Astrocyte of the cerebellum (primary cell): Measurements from ENCODE around the gene CNPY4.

Experiments
- DNase-seq: peaks from one replicate; pipeline ENCODE4 v3.0.0-alpha.2; 2011; ENCODE audit warnings: low read depth
- H3K4me3 ChIP-seq: 2 replicates; pipeline ENCODE4 v1.5.1; 2011; ENCODE audit warnings: mild to moderate bottlenecking, low read depth, low read length, moderate library complexity
- CTCF ChIP-seq: IDR thresholded peaks from 2 replicates; pipeline ENCODE4 v1.5.1; 2012; ENCODE audit warnings: low read length, low read depth, moderate library complexity, mild to moderate bottlenecking; ENCODE audit errors: missing control alignments
- in situ Hi-C: cut with HindIII; loops from 2 replicates; pipeline ENCODE4 v1.10.0; 2017; ENCODE audit warnings: low sequenced_read_pairs

CNPY4 gene

GRCh38 chr7:100115026-100115425, 4.4 kb upstream of the CNPY4 start:
- H3K4me3 ChIP-seq = no peak overlapping the region
- in situ Hi-C loops = no loop called here
- no peak for DNase-seq
- no peak for TF ChIP-seq CTCF

GRCh38 chr7:100118388-100119071, 904 bp upstream of the CNPY4 start:
- in situ Hi-C loops = no loop called here
- no peak for DNase-seq
- TF ChIP-seq CTCF = no peak
- peak overlapping the region; percentile 81 for H3K4me3 ChIP-seq

- TF ChIP-seq CTCF = no peak
- H3K4me3 ChIP-seq = peak overlapping the region; percentile 81
- in situ Hi-C loops = no loop called here
- no peak for DNase-seq
Observed at GRCh38 chr7:100119970-100120732, 717 bp downstream of the CNPY4 start.

DNA sequence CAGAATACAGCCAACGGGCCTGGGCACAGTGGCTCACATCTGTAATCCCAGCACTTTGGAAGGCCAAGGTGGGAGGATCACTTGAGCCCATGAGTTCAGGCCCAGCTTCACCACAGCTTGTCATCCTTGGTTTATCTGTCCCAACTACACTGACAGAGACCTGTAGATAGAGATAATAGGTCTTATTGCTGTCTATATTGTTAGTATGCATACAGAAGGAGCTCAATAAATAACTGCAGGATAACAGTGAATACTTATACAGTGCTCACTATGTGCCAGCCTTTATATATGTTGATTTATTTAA, 1.3 kb downstream of the CNPY4 start:
- in situ Hi-C loops = no loop called here
- H3K4me3 ChIP-seq = peak overlapping the region; percentile 81
- no peak for TF ChIP-seq CTCF
- no peak for DNase-seq

DNA sequence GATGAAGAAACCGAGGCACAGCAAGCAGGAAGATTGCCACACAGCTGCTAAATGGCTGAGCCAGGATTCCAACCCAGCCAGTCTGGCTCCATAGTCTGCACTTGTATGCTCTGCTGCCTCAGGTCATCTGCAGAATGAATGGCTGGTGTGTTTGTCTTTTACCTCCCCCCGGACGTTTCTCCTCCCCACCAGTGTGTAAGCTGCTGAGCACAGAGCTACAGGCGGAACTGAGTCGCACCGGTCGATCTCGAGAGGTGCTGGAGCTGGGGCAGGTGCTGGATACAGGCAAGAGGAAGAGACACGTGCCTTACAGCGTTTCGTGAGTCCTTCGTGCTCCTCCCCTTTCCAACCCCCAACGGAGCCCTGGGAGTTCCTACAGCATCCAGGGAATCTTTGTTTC, 2.6 kb downstream of the CNPY4 start:
- in situ Hi-C loops = no loop called here
- TF ChIP-seq CTCF = no peak
- no peak for DNase-seq
- no peak overlapping the region for H3K4me3 ChIP-seq

- H3K4me3 ChIP-seq = no peak overlapping the region
- no peak for DNase-seq
- TF ChIP-seq CTCF = no peak
- in situ Hi-C loops = no loop called here
Observed at GRCh38 chr7:100122568-100122967, 3.1 kb downstream of the CNPY4 start.
